ENCODE data around the gene PHOSPHO1.
A peak's percentile ranks its signal among the peaks of the same experiment; 100 is the strongest.
"Not testable (repeated sequence)": the region's sequence is repeated elsewhere in the genome, so short reads cannot be mapped to it uniquely, and the experiment has no call there.

The PHOSPHO1 gene, protein sequence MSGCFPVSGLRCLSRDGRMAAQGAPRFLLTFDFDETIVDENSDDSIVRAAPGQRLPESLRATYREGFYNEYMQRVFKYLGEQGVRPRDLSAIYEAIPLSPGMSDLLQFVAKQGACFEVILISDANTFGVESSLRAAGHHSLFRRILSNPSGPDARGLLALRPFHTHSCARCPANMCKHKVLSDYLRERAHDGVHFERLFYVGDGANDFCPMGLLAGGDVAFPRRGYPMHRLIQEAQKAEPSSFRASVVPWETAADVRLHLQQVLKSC

GRCh38 chr17:49230636-49231562 is at the start of gene PHOSPHO1:
PHOSPHO1 (minus strand) TSS chr17:49230787; CDS start chr17:49226691, 4,096 bp downstream.
- DNase-seq = peak; percentile 87 to 89

DNA sequence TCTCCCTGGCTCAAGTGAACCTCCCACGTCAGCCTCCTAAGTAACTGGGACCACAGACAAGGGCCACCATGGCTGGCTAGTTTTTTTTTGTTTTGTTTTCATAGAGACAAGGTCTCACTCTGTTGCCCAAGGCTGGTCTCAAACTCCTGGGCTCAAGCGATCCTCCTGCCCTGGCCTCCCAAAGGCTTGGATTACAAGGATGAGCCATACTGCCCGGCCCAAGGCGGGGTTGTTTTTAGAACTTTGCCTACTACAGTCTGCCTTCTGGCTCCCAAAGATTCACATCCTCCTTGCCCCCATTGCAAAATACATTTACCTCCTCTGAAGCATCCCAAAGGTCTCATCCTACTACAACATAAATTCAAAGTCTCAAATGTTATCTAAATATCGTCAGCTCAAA is 49.5 kb upstream of the PHOSPHO1 start:
- no peak for DNase-seq

DNA sequence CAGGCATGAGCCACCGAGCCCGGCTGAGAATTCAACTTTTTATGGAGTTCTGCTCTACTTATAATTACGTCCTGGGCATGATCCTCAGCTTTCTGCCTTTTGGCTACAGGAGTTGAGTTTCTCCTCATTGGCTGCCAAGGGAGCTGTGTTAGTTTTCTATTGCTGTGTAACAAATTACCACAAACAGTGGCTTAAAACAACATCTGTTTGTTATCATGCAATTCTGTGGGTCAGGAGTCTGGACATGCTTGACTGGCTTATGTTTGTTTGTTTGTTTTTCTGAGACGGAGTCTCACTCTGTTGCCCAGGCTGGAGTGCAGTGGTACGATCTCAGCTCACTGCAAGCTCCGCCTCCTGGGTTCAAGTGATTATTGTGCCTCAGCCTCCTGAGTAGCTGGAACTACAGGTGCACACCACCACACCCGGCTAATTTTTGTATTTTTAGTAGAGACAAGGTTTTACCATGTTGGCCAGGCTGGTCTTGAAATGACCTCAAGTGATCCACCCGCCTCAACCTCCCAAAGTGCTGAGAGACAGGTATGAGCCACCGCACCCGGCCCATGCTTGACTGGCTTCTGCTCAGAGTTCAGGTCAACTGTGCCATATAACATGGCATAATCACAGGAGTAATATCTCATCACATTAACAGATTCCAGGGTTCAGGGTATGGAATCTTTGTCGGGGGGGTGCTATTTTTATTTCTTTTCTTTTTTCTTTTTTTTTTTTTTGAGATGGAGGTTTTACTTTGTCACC is 48.9 kb upstream of the PHOSPHO1 start:
- DNase-seq = not testable (repeated sequence)

GRCh38 chr17:49278076-49278475 is 47.5 kb upstream of the PHOSPHO1 start:
- DNase-seq = no peak

- no peak for DNase-seq
Measured at GRCh38 chr17:49277638-49278037, 47.1 kb upstream of the PHOSPHO1 start.

DNA sequence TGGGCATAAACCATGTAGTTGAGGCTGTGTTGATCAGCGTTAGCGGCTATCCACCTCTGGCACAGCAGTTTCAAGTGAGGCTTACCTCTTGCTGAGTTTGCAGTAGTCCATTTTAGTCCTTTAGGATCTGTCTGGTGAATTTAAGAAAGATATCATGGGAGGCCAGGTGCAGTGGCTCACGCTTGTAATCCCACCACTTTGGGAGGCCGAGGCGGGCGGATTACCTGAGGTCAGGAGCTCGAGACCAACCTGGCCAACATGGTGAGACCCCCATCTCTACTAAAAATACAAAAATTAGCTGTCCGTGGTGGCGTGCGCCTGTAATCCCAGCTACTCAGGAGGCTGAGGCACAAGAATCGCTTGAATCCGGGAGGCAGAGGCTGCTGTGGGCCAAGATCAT is 45.4 kb upstream of the PHOSPHO1 start:
- not testable (repeated sequence) for DNase-seq

- DNase-seq = no peak
Measured at GRCh38 chr17:49269356-49269755, 38.8 kb upstream of the PHOSPHO1 start.

DNA sequence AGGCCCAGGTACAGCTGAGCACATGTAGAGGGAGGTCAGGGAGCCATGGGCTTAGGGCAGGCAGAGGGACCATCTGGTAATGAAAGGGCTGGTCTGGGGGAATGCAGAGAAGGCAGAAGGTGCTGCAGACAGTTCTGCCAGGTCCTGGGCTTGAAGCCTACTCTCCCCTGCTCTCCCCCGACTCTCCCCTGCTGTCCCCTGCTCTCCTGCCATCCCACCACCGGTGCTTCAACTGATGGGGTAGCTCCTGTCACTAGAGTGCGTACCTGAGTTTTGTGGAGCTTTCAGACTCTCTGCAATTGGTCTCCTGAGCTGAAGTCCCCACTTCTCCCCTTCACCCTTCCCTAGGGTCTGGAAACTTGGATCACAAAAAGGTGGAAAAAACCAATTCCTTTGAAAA is 37.3 kb upstream of the PHOSPHO1 start:
- DNase-seq = no peak

GRCh38 chr17:49266233-49266632 is 35.6 kb upstream of the PHOSPHO1 start:
- no peak for DNase-seq

GRCh38 chr17:49261540-49261939 is 31.0 kb upstream of the PHOSPHO1 start:
- not testable (repeated sequence) for DNase-seq

DNA sequence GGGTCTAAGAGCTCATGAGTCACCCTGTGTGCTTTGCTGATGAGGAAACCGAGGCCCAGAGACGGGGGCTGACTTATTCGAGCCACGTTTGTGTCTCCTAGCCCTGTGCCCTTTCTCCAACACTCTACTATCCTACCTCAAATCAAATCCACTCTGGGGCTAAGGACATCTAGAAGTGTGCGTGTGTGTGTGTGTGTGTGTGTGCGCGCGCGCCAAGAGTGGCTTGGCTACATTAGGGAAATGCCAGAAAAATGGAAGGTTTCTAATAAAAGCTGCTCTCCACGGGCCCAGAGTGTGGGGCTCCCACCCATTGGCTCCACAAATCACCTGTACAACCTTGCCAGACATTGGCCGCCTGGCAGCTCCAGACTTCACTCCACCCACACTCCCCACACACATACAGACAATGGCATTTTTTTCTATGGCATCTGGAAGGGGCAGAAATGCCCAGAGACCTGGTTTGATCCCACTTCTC is 30.3 kb upstream of the PHOSPHO1 start:
- DNase-seq = no peak

GRCh38 chr17:49260011-49260816 is 29.6 kb upstream of the PHOSPHO1 start:
- peak; percentile 43 to 44 for DNase-seq

DNA sequence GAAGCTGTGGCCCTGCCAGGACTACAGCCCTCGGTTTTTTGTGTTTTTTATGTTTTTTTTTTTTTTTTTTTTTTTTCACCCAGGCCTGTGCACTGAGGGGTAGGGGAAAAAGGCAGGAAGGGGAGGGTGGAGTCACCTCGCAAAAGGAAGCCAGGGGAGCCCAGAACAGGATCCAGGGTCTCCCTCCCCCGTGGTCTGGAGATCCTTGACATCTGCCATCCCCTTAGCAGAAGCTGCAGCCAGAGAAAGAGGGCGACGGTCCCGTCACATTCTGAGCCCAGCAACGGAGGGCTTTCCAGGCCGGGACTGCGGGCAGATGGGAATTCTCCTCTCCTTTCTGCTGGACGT is 29.1 kb upstream of the PHOSPHO1 start:
- no peak for DNase-seq

GRCh38 chr17:49258394-49258793 is 27.8 kb upstream of the PHOSPHO1 start:
- no peak for DNase-seq

- DNase-seq = no peak
Measured at GRCh38 chr17:49255125-49255524, 24.5 kb upstream of the PHOSPHO1 start.

DNA sequence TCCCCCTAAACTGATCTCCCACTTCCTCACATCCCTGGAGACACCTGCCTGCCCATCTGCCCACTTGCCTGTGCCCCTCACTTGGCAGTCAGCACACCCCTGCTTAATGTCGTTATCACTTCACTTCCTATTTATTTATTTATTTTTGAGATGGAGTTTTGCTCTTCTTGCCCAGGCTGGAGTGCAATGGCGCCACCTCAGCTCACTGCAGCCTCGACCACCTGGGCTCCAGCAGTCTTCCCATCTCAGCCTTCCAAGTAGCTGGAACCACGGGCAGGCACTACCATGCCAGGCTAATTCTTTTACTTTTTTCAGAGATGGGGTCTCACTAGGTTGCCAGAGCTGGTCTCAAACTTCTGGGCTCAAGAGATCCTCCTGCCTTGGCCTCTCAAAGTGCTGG is 23.5 kb upstream of the PHOSPHO1 start:
- no peak for DNase-seq

DNA sequence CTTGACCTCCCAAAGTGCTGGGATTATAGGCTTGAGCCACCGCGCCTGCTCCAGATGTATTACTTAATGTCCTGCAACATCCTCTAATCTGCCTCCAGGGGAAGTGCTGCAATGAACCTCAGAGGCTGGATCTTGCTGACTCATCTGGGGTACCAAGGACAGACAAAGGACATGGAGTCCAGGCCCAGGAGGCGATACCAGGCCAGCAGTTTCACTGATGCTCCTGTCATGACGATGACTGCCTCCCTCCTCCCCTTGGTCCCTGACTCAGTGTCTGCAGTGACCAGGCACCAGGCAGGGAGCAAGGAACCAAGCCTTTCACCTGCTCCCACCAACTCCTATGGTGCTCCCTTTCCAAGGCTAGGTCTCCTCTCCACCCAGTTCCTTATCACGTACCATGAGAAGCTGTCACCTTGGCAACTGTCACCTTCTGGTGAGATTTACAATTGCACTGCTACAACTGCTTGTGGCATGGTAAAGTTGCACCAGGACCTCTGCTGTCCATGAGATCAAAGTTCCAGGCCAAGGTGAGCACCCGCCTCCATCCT is 21.6 kb upstream of the PHOSPHO1 start:
- peak in 1 of 2 donors; percentile 61 for DNase-seq

DNA sequence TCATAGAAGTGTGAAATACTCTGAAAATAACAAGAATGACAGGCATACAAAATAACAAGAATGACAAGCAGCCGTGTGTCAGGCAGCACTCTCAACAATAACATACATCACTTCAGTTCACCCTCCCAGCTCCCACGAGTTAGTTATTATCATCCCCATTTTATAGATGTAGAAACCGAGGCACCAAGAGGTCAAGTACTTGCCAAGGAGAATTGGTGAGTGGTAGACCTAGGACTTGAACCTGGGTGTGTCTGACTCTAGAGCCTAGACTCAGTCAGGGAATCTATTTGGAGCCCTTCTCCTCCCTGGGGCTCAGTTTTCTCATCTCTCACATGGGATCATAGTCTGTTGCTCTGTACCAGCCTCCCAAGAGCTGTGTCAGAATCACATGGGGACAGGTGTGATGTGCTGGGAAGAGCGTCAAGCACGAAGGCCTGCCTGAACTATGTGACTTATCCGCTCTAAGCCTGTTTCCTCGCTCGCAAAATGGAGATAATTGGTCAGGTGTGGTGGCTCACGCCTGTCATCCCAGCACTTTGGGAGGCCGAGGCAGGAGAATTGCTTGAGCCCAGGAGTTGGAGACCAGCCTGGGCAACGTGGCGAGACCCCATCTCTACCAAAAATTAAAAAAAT is 19.4 kb upstream of the PHOSPHO1 start:
- DNase-seq = no peak

DNA sequence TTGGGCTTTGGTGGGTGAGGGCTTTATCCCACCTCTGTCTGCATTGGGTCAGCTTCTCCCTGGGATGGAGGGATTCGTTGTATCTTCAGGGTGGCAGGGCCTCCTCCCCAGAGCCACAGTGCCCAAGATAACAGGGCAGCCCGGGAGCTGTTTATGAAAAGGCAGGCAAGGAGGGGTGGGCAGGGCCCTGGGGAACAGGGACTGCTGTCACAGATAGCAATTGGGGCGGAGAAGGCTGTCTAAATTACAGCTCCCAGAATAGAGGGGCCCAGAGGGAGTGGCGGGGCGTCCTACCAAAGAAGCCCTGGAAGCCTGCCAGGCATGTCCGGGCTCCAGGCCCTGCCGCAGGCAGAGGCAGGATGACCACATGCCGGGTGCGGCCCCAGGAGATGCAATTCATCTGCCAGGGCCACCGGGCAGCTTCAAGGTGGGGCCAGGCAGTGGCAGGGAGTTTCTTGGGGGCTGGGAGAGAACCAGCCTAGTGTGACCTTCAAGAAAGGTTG is 18.8 kb upstream of the PHOSPHO1 start:
- DNase-seq = no peak

DNA sequence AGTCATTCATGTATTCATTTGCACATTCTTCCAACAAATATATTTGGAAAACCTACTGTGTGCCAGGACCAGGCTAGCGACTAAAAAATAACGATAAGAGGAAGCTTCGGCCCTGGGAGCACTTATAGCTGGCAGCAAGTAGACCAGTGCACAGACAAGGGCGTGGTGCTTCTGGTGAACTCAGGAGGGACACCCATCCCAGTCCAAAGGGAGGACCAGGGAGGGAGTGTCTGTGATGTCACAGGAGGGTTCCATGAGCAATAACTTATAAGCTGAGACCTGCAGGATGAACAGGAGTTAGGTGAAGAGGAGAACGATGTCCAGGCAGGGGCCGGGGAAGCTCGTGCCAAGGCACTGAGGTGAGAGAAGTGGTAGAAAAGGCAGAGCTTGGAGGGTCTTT is 17.4 kb upstream of the PHOSPHO1 start:
- no peak for DNase-seq

GRCh38 chr17:49244839-49245238 is 14.3 kb upstream of the PHOSPHO1 start:
- no peak for DNase-seq

All from CD4-positive, alpha-beta T cell treated with Interleukin-4 for 1 hour (primary cell).